ENCODE results near the gene OMA1.

GRCh38 chr1:58447042-58447441 is 99.5 kb downstream of the OMA1 start:
- TF ChIP-seq POLR2A (IDR thresholded peaks at IDR 0.05; ENCODE audit: low read depth, low read length) (no peak), MLLT1 (IDR thresholded peaks at IDR 0.05) (no peak), EP300 (IDR thresholded peaks at IDR 0.05; ENCODE audit: borderline replicate concordance in 1 of 2, control insufficient read depth in 1 of 2, low read depth in 2 of 2, low read length in 2 of 2) (no peak), TCF12 (IDR thresholded peaks at IDR 0.05; ENCODE audit: low read depth, low read length) (no peak), ELK1 (IDR thresholded peaks at IDR 0.05; ENCODE audit: low read depth, low read length) (no peak), CTCF (IDR thresholded peaks at IDR 0.05 in 2 of 3, conservative IDR thresholded peaks at IDR 0.05 in 1 of 3; ENCODE audit: control insufficient read depth in 2 of 3, extremely low read depth in 1 of 3, insufficient read depth in 1 of 3, low read depth in 3 of 3, low read length in 3 of 3) (no peak), MEF2A (IDR thresholded peaks at IDR 0.05; ENCODE audit: insufficient read depth, low read depth, low read length) (no peak), SREBF2 (IDR thresholded peaks at IDR 0.05; ENCODE audit: low read length) (no peak), ATF2 (IDR thresholded peaks at IDR 0.05; ENCODE audit: low read length) (no peak), MYC (IDR thresholded peaks at IDR 0.05; ENCODE audit: insufficient read depth, insufficient read length, insufficient replicate concordance, low read length, severe bottlenecking) (no peak), KDM1A (IDR thresholded peaks at IDR 0.05; ENCODE audit: borderline replicate concordance) (no peak), YY1 (IDR thresholded peaks at IDR 0.05; ENCODE audit: low read depth, low read length) (no peak), EZH2 (IDR thresholded peaks at IDR 0.05; ENCODE audit: borderline replicate concordance, control insufficient read depth, low read depth, low read length) (no peak), BMI1 (IDR thresholded peaks at IDR 0.05; ENCODE audit: borderline replicate concordance) (no peak)

Data from GM12878 (cell line).